Omental fat pad (tissue), 4 donors: Measurements from ENCODE around the gene LITAF. TPM values are rescaled to one million over a fixed set of nuclear protein-coding genes. Genes with fewer than 3 reads are reported as not detected.

ENCODE experiments used
- ATAC-seq: fragments of 150-250 bp; one replicate; pipeline ENCODE4 v1.9.1; 2016; ENCODE audit warnings: mild to moderate bottlenecking, moderate library complexity; ENCODE audit not compliant: low FRiP score
- DNase-seq: peaks from one replicate; pipeline ENCODE4 v3.0.0-alpha.2; 2019; ENCODE audit warnings: low spot score
- total RNA-seq, 4 donors: library from RNA; depleted of rRNA; stranded (reverse); fragments of >200 nt; gene quantifications; one replicate each; pipeline ENCODE4 v1.1.0, GENCODE V29; 2016
- TF ChIP-seq, protein P1 (sequence below), 3 donors: fragments of 450-650 bp; IDR thresholded peaks; one replicate each; pipeline ENCODE4 v1.5.1; 2016 to 2017; ENCODE audit warnings: antibody characterized with exemption in 3 of 3, mild to moderate bottlenecking in 3 of 3, moderate library complexity in 2 of 3

LITAF gene
- total RNA-seq, 4 donors from 2014 or later = 69.8 to 196 (median 103) TPM

DNA sequence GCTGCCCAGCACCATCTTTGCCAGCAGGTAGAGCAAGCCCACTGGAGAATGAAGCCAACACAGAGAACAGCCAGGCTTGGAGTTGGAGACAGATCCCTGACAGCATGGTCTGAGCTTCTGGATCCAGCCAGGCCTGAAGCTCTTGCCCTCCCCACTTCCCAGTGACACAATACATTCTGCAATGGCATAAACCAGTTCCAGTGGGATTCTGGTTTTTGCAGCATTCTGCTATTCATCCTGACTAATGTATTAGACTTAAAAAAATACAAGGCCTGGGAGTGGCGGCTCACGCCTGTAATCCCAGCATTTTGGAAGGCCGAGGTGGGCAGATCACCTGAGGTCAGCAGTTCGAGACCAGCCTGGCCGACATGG is 40.6 kb upstream of the LITAF start:
- ATAC-seq = no peak
- no peak for DNase-seq
- TF ChIP-seq, protein P1, sequence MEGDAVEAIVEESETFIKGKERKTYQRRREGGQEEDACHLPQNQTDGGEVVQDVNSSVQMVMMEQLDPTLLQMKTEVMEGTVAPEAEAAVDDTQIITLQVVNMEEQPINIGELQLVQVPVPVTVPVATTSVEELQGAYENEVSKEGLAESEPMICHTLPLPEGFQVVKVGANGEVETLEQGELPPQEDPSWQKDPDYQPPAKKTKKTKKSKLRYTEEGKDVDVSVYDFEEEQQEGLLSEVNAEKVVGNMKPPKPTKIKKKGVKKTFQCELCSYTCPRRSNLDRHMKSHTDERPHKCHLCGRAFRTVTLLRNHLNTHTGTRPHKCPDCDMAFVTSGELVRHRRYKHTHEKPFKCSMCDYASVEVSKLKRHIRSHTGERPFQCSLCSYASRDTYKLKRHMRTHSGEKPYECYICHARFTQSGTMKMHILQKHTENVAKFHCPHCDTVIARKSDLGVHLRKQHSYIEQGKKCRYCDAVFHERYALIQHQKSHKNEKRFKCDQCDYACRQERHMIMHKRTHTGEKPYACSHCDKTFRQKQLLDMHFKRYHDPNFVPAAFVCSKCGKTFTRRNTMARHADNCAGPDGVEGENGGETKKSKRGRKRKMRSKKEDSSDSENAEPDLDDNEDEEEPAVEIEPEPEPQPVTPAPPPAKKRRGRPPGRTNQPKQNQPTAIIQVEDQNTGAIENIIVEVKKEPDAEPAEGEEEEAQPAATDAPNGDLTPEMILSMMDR (IDR thresholded peaks at IDR 0.05) = no peak

DNA sequence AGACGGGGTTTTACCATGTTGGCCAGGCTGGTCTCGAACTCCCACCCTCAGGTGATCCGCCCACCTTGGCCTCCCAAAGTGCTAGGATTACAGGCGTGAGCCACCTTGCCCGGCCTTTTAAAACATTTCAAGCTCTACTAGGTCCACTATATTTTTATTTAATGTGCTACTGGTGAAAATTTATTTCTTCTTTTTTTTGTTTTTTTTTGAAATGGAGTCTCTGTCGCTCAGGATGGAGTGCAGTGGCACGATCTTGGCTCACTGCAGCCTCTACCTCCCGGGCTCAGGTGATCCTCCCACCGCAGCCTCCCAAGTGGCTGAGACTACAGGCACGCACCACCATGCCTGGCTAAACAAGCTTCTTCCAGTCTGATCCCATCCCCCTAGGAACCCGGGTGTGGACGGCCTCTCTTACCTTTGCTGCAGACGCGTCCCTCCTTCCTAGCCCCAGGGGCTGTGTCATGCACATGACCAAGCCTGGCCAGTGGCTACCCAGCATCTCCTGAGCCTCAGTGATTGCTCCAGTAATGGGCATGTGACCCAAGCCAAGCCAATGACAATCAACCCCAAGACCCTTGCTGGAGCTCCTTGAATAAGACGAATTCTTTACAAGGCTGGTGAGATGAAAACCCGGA is 40.1 kb upstream of the LITAF start:
- ATAC-seq (no peak), DNase-seq (no peak)
- TF ChIP-seq, protein P1 (IDR thresholded peaks at IDR 0.05) = no peak

DNA sequence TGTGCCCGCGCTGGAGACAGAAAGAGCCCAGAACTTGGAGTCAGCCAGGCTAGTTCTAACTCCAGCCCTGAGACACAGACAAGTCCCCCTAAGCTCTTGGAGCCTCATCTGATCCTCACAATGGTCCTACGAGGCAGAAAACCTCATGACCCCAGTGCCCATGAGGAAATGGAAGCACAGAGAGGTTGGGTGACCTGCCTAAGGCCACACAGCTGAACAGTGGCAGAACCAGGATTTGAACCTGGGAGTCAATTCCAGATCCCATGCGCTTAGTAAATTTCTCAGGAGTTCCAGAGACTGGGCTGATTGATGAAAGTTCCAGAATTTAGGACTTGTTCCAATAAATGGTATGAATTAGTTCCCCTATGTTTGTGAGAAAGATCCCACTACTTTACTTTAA is 39.0 kb upstream of the LITAF start:
- TF ChIP-seq, protein P1 (IDR thresholded peaks at IDR 0.05) = no peak
- no peak for ATAC-seq

DNA sequence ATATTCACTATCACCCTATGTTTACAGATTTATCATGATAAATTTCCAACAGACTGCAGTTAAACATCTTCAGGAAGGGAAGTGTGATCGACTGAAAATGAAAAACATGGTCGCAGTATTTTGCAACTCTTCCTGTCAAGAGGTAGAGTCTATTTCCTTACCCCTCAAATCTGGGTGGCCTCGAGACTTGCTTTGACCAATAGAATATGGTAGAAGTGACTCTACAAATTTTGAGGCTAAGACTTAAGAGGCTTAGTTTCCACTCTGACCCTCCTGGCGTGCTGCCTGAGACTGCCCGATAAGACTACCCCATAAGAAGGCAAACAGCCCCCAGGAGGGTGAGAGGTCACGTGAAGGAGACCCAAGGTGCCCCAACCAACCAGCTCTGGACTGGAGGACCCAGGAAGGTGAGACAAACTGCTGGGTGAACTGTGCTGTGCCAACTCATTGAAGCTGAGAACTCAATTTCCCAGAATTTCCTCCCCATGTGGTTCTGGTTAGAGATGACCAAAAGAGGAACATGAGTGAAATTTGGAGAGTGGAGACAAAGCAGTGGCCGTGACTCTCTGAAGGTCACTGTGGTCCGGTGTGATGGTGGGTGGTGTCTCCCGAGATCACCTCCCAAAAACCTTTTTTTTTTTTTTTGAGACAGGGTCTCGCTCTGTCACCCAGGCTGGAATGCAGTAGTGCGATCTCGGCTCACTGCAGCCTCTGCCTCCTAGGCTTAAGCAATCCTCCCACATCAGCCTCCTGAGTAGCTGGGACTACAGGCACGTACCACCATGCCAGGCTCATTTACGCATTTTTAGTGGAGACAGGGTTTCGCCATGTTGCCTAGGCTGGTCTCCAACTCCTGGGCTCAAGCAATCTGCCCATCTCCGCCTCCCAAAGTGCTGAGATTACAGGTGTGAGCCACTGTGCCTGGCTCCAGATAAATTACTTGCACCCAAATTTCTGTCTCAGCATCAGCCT is 38.2 kb upstream of the LITAF start:
- DNase-seq = no peak
- TF ChIP-seq, protein P1 (IDR thresholded peaks at IDR 0.05) = no peak
- no peak for ATAC-seq

More for the DNA sequence above, 39.0 kb upstream of the LITAF start:
- no peak for DNase-seq

DNA sequence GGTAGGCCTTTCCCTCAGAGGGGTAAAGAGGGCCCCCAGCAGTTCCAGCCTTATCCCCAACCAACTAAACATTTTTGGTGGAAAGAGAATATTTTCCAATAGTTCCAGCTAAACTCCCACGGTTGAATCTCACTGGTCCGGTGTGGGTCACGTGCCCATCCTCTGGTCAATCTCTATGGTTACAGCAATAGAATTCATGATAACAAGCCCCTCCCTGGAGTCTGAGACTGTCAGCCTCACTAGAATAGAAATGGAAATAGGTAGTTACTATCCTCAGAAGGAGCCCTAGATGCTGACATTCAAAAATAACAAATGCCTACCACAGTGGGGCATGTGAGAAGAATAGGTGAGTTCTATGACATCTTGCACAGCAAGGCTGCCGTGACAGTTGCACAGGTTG is 37.5 kb upstream of the LITAF start:
- ATAC-seq = no peak

DNA sequence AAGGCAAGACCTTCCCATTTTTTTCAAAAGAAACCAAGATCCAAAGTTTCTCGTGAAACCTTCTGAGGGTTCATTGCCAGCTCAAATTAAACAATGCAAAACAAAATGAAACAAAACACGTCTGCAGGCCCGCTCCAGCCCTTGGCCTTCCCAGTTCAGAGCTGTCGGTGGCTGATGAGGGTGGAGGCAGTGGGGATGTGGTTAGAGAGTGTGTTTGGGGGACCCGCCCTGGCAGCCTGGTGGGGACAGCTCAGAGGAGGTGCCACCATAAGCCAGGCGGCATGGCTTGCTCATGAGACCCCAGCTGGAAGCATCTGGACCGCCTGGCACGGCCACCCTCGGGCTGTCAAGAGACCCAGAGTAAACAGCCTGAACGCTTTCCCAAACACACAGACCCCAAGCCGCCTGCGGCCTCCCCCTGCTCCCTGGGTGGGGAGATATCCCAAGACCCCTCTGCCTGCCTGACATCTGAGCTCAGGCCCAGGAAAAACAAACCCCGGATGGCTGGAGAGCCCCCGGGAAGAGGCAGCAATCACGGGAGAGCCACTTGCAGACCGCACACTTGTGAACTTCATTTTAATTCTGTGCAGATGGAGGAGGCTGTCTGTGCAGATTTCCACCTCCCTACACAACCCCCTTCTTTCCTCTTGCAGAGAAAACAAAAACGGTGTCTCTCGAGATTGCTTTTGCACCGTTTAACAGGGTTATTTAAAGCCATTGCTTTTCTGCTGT is 35.4 kb upstream of the LITAF start:
- ATAC-seq (no peak), DNase-seq (no peak)
- TF ChIP-seq, protein P1 (IDR thresholded peaks at IDR 0.05) = no peak

More for the DNA sequence above, 37.5 kb upstream of the LITAF start:
- no peak for DNase-seq
- TF ChIP-seq, protein P1 (IDR thresholded peaks at IDR 0.05) = no peak
